Activated CD8-positive, alpha-beta T cell treated with anti-CD3 and anti-CD28 coated beads for 36 hours (primary cell): ENCODE measurements around the gene TBC1D14. TPM values are rescaled to one million over a fixed set of nuclear protein-coding genes. Genes with fewer than 3 reads are reported as not detected.
A peak's percentile ranks its signal among the peaks of the same experiment; 100 is the strongest.

Source experiments
- ATAC-seq: fragments of 200-7000 bp; cut with Tn5 transposase; one replicate; pipeline ENCODE4 v1.10.0; 2021; ENCODE audit warnings: mild to moderate bottlenecking, moderate library complexity
- CTCF ChIA-PET: fragments of 350-600 bp; sonication (Branson Sonifier 250); formaldehyde crosslinking; loops from one replicate; lab custom pipeline; 2021; ENCODE audit warnings: antibody characterized with exemption; lab: Charles Lee
- POLR2A ChIA-PET: fragments of 350-600 bp; sonication (Branson Sonifier 250); formaldehyde crosslinking; loops from one replicate; lab custom pipeline; 2021; ENCODE audit warnings: antibody characterized with exemption; lab: Charles Lee
- DNase-seq: peaks from one replicate; pipeline ENCODE4 v3.0.0-alpha.2; 2020
- H3K27ac Mint-ChIP-seq: one replicate; pipeline ENCODE4 v1.8.0; 2021; ENCODE audit warnings: mild to moderate bottlenecking, mixed read lengths
- H3K27me3 Mint-ChIP-seq: one replicate; pipeline ENCODE4 v1.8.0; 2021; ENCODE audit warnings: mixed read lengths
- H3K36me3 Mint-ChIP-seq: one replicate; pipeline ENCODE4 v1.8.0; 2021; ENCODE audit warnings: low read depth, mixed read lengths
- H3K4me1 Mint-ChIP-seq: one replicate; pipeline ENCODE4 v1.8.0; 2021; ENCODE audit warnings: low read depth, mixed read lengths
- H3K4me3 Mint-ChIP-seq: one replicate; pipeline ENCODE4 v1.8.0; 2021; ENCODE audit warnings: mild to moderate bottlenecking, moderate library complexity, mixed read lengths
- H3K9me3 Mint-ChIP-seq: one replicate; pipeline ENCODE4 v1.8.0; 2021; ENCODE audit warnings: mixed read lengths
- intact Hi-C: fragments of 100-400 bp; cut with micrococcal nuclease; formaldehyde crosslinking; loops from one replicate; pipeline ENCODE4 v1.10.0; 2022
- total RNA-seq, 2 experiments: library from RNA; stranded (reverse); gene quantifications; one replicate each; pipeline ENCODE4 v1.2.3, GENCODE V29; 2021
- TF ChIP-seq, protein P1 (sequence below): fragments of 200-600 bp; IDR thresholded peaks from one replicate; pipeline ENCODE4 v1.8.0; 2022; ENCODE audit warnings: antibody characterized with exemption, mild to moderate bottlenecking

Gene TBC1D14
- total RNA-seq, 2 experiments from 2014 or later = 34.7 to 36.3 TPM

DNA sequence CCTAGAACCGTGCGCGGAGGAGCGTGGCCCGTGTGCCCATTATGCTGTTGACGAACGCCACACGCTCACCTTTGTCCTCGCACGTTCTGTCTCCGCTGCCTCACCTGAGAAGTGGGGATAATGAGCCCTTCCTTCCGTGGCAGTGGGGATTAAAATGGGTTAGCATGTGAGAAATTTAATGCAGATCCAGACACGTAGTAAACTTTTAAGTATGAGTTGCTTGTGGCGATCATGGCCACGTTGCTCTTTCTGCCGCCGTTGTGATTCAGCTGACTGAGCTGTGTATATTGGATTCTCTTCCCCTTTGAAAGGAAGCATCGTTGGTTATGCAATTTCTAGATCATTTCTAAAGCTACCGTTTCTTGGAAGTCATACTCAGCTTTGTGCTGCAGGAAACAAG lies 16.5 kb downstream of the TBC1D14 start:
- TF ChIP-seq, protein P1, sequence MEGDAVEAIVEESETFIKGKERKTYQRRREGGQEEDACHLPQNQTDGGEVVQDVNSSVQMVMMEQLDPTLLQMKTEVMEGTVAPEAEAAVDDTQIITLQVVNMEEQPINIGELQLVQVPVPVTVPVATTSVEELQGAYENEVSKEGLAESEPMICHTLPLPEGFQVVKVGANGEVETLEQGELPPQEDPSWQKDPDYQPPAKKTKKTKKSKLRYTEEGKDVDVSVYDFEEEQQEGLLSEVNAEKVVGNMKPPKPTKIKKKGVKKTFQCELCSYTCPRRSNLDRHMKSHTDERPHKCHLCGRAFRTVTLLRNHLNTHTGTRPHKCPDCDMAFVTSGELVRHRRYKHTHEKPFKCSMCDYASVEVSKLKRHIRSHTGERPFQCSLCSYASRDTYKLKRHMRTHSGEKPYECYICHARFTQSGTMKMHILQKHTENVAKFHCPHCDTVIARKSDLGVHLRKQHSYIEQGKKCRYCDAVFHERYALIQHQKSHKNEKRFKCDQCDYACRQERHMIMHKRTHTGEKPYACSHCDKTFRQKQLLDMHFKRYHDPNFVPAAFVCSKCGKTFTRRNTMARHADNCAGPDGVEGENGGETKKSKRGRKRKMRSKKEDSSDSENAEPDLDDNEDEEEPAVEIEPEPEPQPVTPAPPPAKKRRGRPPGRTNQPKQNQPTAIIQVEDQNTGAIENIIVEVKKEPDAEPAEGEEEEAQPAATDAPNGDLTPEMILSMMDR = no peak
- ChIA-PET CTCF (interaction anchor here (1.0 to 2.5 kb wide), 11 partner anchors 9 to 207 kb away, joined by 3 to 14 read pairs (median 4); partner anchors contain the start of genes TADA2B and TBC1D14), POLR2A (interaction anchor here (1.0 to 2.2 kb wide), 7 partner anchors 9 to 141 kb away, joined by 4 to 13 read pairs (median 5); partner anchors contain the start of genes GRPEL1 and TBC1D14)
- Mint-ChIP-seq H3K4me1 (peaks cover 67% of the 10 kb centered on the region), H3K9me3 (no peaks in the 10 kb centered on the region), H3K36me3 (peaks cover 39% of the 10 kb centered on the region), H3K27ac (peak overlapping the region; percentile 77), H3K4me3 (peak overlapping the region; percentile 40), H3K27me3 (no peaks in the 10 kb centered on the region)
- ATAC-seq (peak; percentile 27), DNase-seq (peak; percentile 45)
- intact Hi-C loops = no loop called here

GRCh38 chr4:6926681-6927478 lies 17.3 kb downstream of the TBC1D14 start:
- ChIA-PET CTCF (interaction anchor here (1.0 to 2.5 kb wide), 12 partner anchors 8 to 116 kb away, joined by 3 to 14 read pairs (median 4); partner anchors contain the start of genes TADA2B and TBC1D14), POLR2A (interaction anchor here (0.8 to 2.2 kb wide), 10 partner anchors 9 to 140 kb away, joined by 3 to 13 read pairs (median 4); partner anchors contain the start of genes GRPEL1 and TBC1D14)
- Mint-ChIP-seq H3K27me3 (no peaks in the 10 kb centered on the region), H3K36me3 (peaks cover 42% of the 10 kb centered on the region), H3K4me1 (peaks cover 71% of the 10 kb centered on the region), H3K9me3 (no peaks in the 10 kb centered on the region), H3K27ac (peak overlapping the region; percentile 77), H3K4me3 (peak overlapping the region; percentile 40)
- intact Hi-C loops = no loop called here
- ATAC-seq = peak; percentile 68
- peak; percentile 63 for DNase-seq
- TF ChIP-seq, protein P1 = no peak

DNA sequence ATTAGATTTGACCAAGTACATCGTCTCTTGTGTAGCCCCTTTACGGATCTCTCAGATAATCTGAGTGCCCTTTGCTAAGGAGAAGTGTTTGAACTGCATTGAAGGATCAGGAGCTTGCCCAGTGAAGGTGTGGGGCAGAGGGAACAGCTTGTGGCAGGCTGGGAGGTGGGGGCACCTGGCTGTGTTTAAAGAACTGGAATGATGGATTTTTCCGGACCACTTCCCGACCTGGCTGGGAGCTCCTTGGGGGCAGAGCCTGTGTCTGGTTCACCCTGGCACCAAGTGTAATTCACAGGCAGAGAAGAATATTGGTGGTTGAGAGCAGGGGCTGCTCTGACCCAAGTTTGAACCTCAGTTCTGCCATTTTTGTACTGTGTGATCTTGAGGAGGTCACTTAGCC lies 18.5 kb downstream of the TBC1D14 start:
- DNase-seq (no peak), ATAC-seq (no peak)
- Mint-ChIP-seq H3K36me3 (peaks cover 47% of the 10 kb centered on the region), H3K27ac (peak overlapping the region; percentile 5), H3K4me1 (peaks cover 65% of the 10 kb centered on the region), H3K4me3 (no peak overlapping the region), H3K27me3 (no peaks in the 10 kb centered on the region), H3K9me3 (no peaks in the 10 kb centered on the region)
- ChIA-PET CTCF (interaction anchor here (1.1 to 2.5 kb wide), 5 partner anchors 11 to 115 kb away, joined by 3 to 14 read pairs (median 4); partner anchors contain the start of gene TADA2B), POLR2A (interaction anchor here (0.8 to 1.4 kb wide), 2 partner anchors 8 to 16 kb away, joined by 3 read pairs; no protein-coding TSS in a partner anchor)
- intact Hi-C loops = no loop called here
- TF ChIP-seq, protein P1 = no peak

GRCh38 chr4:6929339-6929811 lies 19.7 kb downstream of the TBC1D14 start:
- Mint-ChIP-seq H3K36me3 (peaks cover 43% of the 10 kb centered on the region), H3K27ac (no peak overlapping the region), H3K27me3 (no peaks in the 10 kb centered on the region), H3K4me3 (no peak overlapping the region), H3K4me1 (peaks cover 69% of the 10 kb centered on the region), H3K9me3 (no peaks in the 10 kb centered on the region)
- TF ChIP-seq, protein P1 = no peak
- intact Hi-C loops = no loop called here
- DNase-seq (no peak), ATAC-seq (no peak)
- ChIA-PET POLR2A (interaction anchor here (1.2 to 1.4 kb wide), 2 partner anchors 12 to 17 kb away, joined by 3 to 4 read pairs; no protein-coding TSS in a partner anchor), CTCF (interaction anchor here (1.1 to 1.4 kb wide), 2 partner anchors 13 kb away, joined by 3 to 4 read pairs; no protein-coding TSS in a partner anchor)
